Measurements from ENCODE around the gene MMP1.

The MMP1 gene

GRCh38 chr11:102792604-102793003, 5.4 kb downstream of the MMP1 start:
- H3K27ac ChIP-seq: no peak overlapping the region
- TF ChIP-seq CTCF (IDR thresholded peaks at IDR 0.05) (no peak), ZFX (IDR thresholded peaks at IDR 0.05; ENCODE audit: borderline replicate concordance) (no peak)

GRCh38 chr11:102791271-102792036, 6.5 kb downstream of the MMP1 start:
- TF ChIP-seq CTCF (IDR thresholded peaks at IDR 0.05) (no peak), ZFX (IDR thresholded peaks at IDR 0.05; ENCODE audit: borderline replicate concordance) (no peak)
- H3K27ac ChIP-seq: no peak overlapping the region

- TF ChIP-seq CTCF (IDR thresholded peaks at IDR 0.05) (no peak), ZFX (IDR thresholded peaks at IDR 0.05; ENCODE audit: borderline replicate concordance) (no peak)
- H3K27ac ChIP-seq: no peak overlapping the region
Observed at GRCh38 chr11:102788334-102788995, 9.5 kb downstream of the MMP1 start.

- TF ChIP-seq ZFX (IDR thresholded peaks at IDR 0.05; ENCODE audit: borderline replicate concordance) (no peak), CTCF (IDR thresholded peaks at IDR 0.05) (no peak)
- peak overlapping the region; percentile 69 for H3K27ac ChIP-seq
Observed at GRCh38 chr11:102784380-102784779, 13.6 kb downstream of the MMP1 start.

- peak overlapping the region; percentile 69 for H3K27ac ChIP-seq
- TF ChIP-seq ZFX (IDR thresholded peaks at IDR 0.05; ENCODE audit: borderline replicate concordance) (no peak), CTCF (IDR thresholded peaks at IDR 0.05) (no peak)
Observed at GRCh38 chr11:102783720-102784119, 14.2 kb downstream of the MMP1 start.

GRCh38 chr11:102783016-102783415, 14.9 kb downstream of the MMP1 start:
- no peak for TF ChIP-seq CTCF (IDR thresholded peaks at IDR 0.05)

GRCh38 chr11:102781676-102782075, 16.3 kb downstream of the MMP1 start:
- TF ChIP-seq CTCF (IDR thresholded peaks at IDR 0.05): no peak
- no peak for TF ChIP-seq ZFX (IDR thresholded peaks at IDR 0.05; ENCODE audit: borderline replicate concordance)
- no peak overlapping the region for H3K27ac ChIP-seq

More at GRCh38 chr11:102783016-102783415, 14.9 kb downstream of the MMP1 start:
- peak overlapping the region; percentile 69 for H3K27ac ChIP-seq
